ENCODE data around the gene CCNY.

DNA sequence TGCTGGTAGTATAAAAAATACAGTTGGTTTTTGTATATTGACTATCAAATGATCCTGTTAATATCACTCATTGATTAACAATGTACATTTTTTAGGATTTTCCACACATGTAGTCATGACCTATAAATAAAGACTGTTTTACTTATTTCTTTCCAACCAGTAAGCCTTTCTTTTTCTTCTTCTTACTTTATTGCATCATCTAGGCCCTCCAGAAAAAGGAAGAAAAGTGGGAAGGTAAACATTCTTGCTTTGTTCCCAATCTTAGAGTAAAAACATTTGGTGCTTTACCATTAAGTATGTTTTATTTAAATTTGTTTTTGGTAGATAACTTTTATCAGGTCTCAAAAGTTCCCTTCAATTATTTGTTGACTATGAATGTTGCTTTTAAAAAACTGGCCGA, 47.1 kb upstream of the CCNY start:
- TF ChIP-seq, protein P1, sequence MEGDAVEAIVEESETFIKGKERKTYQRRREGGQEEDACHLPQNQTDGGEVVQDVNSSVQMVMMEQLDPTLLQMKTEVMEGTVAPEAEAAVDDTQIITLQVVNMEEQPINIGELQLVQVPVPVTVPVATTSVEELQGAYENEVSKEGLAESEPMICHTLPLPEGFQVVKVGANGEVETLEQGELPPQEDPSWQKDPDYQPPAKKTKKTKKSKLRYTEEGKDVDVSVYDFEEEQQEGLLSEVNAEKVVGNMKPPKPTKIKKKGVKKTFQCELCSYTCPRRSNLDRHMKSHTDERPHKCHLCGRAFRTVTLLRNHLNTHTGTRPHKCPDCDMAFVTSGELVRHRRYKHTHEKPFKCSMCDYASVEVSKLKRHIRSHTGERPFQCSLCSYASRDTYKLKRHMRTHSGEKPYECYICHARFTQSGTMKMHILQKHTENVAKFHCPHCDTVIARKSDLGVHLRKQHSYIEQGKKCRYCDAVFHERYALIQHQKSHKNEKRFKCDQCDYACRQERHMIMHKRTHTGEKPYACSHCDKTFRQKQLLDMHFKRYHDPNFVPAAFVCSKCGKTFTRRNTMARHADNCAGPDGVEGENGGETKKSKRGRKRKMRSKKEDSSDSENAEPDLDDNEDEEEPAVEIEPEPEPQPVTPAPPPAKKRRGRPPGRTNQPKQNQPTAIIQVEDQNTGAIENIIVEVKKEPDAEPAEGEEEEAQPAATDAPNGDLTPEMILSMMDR (IDR thresholded peaks at IDR 0.05) = no peak
- no peak for TF ChIP-seq POLR2A (IDR thresholded peaks at IDR 0.05)
